IPS-18a (cell line): ENCODE data around the gene PAQR5.

Experiments used
- H3K27ac ChIP-seq: one replicate; pipeline ENCODE4 v1.5.1; 2013; ENCODE audit warnings: low read length
- H3K27me3 ChIP-seq: one replicate; pipeline ENCODE4 v1.6.1; 2013; ENCODE audit warnings: mild to moderate bottlenecking, low read length; ENCODE audit not compliant: control insufficient read depth, insufficient read depth
- H3K36me3 ChIP-seq: one replicate; pipeline ENCODE4 v1.6.1; 2013; ENCODE audit warnings: low read depth, low read length; ENCODE audit not compliant: control insufficient read depth
- H3K4me1 ChIP-seq: one replicate; pipeline ENCODE4 v1.6.1; 2013; ENCODE audit warnings: low read depth, low read length; ENCODE audit not compliant: control insufficient read depth
- H3K4me3 ChIP-seq: one replicate; pipeline ENCODE4 v1.5.1; 2013; ENCODE audit warnings: low read length
- H3K9ac ChIP-seq: one replicate; pipeline ENCODE4 v1.6.1; 2013; ENCODE audit warnings: mild to moderate bottlenecking, low read length, moderate library complexity
- H3K9me3 ChIP-seq: one replicate; pipeline ENCODE4 v1.6.1; 2013; ENCODE audit warnings: low read depth, low read length; ENCODE audit not compliant: control insufficient read depth

The PAQR5 gene

GRCh38 chr15:69389426-69389825 is 90.7 kb downstream of the PAQR5 start:
- H3K27me3 ChIP-seq, result no peaks in the 10 kb centered on the region
- H3K4me1 ChIP-seq, result no peaks in the 10 kb centered on the region
- H3K4me3 ChIP-seq, result no peak overlapping the region
- no peak overlapping the region for H3K27ac ChIP-seq
- no peaks in the 10 kb centered on the region for H3K9me3 ChIP-seq
- H3K9ac ChIP-seq, result no peak overlapping the region
- no peaks in the 10 kb centered on the region for H3K36me3 ChIP-seq

- no peaks in the 10 kb centered on the region for H3K4me1 ChIP-seq
- no peak overlapping the region for H3K4me3 ChIP-seq
- H3K9me3 ChIP-seq, result no peaks in the 10 kb centered on the region
- H3K27me3 ChIP-seq, result no peaks in the 10 kb centered on the region
- H3K27ac ChIP-seq, result no peak overlapping the region
- no peaks in the 10 kb centered on the region for H3K36me3 ChIP-seq
- no peak overlapping the region for H3K9ac ChIP-seq
These were observed 91.9 kb downstream of the PAQR5 start for GRCh38 chr15:69390575-69390974.

GRCh38 chr15:69391046-69391757 is 92.5 kb downstream of the PAQR5 start:
- Histone ChIP-seq H3K4me3 (no peak overlapping the region), H3K36me3 (no peaks in the 10 kb centered on the region), H3K27ac (no peak overlapping the region), H3K27me3 (no peaks in the 10 kb centered on the region), H3K4me1 (no peaks in the 10 kb centered on the region), H3K9ac (no peak overlapping the region), H3K9me3 (no peaks in the 10 kb centered on the region)

GRCh38 chr15:69392352-69392751 is 93.6 kb downstream of the PAQR5 start:
- H3K27me3 ChIP-seq, result no peaks in the 10 kb centered on the region
- no peaks in the 10 kb centered on the region for H3K4me1 ChIP-seq
- no peaks in the 10 kb centered on the region for H3K9me3 ChIP-seq
- no peak overlapping the region for H3K4me3 ChIP-seq
- H3K9ac ChIP-seq, result no peak overlapping the region
- H3K36me3 ChIP-seq, result no peaks in the 10 kb centered on the region
- no peak overlapping the region for H3K27ac ChIP-seq

GRCh38 chr15:69393831-69394491 is 95.2 kb downstream of the PAQR5 start:
- Histone ChIP-seq H3K4me1 (no peaks in the 10 kb centered on the region), H3K27me3 (no peaks in the 10 kb centered on the region), H3K4me3 (no peak overlapping the region), H3K9ac (no peak overlapping the region), H3K36me3 (no peaks in the 10 kb centered on the region), H3K27ac (no peak overlapping the region), H3K9me3 (no peaks in the 10 kb centered on the region)

- H3K4me3 ChIP-seq, result no peak overlapping the region
- H3K4me1 ChIP-seq, result no peaks in the 10 kb centered on the region
- no peaks in the 10 kb centered on the region for H3K27me3 ChIP-seq
- H3K36me3 ChIP-seq, result no peaks in the 10 kb centered on the region
- no peak overlapping the region for H3K27ac ChIP-seq
- no peak overlapping the region for H3K9ac ChIP-seq
- H3K9me3 ChIP-seq, result no peaks in the 10 kb centered on the region
These were observed 96.0 kb downstream of the PAQR5 start for GRCh38 chr15:69394556-69395282.

GRCh38 chr15:69395460-69395859 is 96.7 kb downstream of the PAQR5 start:
- H3K9me3 ChIP-seq, result no peaks in the 10 kb centered on the region
- no peak overlapping the region for H3K4me3 ChIP-seq
- H3K27ac ChIP-seq, result no peak overlapping the region
- no peak overlapping the region for H3K9ac ChIP-seq
- H3K4me1 ChIP-seq, result no peaks in the 10 kb centered on the region
- no peaks in the 10 kb centered on the region for H3K36me3 ChIP-seq
- H3K27me3 ChIP-seq, result no peaks in the 10 kb centered on the region

GRCh38 chr15:69395991-69396390 is 97.3 kb downstream of the PAQR5 start:
- Histone ChIP-seq H3K9me3 (no peaks in the 10 kb centered on the region), H3K27ac (no peak overlapping the region), H3K36me3 (no peaks in the 10 kb centered on the region), H3K4me1 (no peaks in the 10 kb centered on the region), H3K9ac (no peak overlapping the region), H3K27me3 (no peaks in the 10 kb centered on the region), H3K4me3 (no peak overlapping the region)

- Histone ChIP-seq H3K9me3 (no peaks in the 10 kb centered on the region), H3K9ac (no peak overlapping the region), H3K27me3 (no peaks in the 10 kb centered on the region), H3K4me3 (no peak overlapping the region), H3K36me3 (no peaks in the 10 kb centered on the region), H3K4me1 (no peaks in the 10 kb centered on the region), H3K27ac (no peak overlapping the region)
These were observed 99.8 kb downstream of the PAQR5 start for GRCh38 chr15:69398491-69398891.

- Histone ChIP-seq H3K9ac (no peak overlapping the region), H3K9me3 (no peaks in the 10 kb centered on the region), H3K36me3 (no peaks in the 10 kb centered on the region), H3K4me1 (no peaks in the 10 kb centered on the region), H3K27me3 (no peaks in the 10 kb centered on the region), H3K4me3 (no peak overlapping the region), H3K27ac (no peak overlapping the region)
These were observed 102.1 kb downstream of the PAQR5 start for GRCh38 chr15:69400850-69401249.

GRCh38 chr15:69402816-69403215 is 104.1 kb downstream of the PAQR5 start:
- Histone ChIP-seq H3K27me3 (no peaks in the 10 kb centered on the region), H3K9ac (no peak overlapping the region), H3K9me3 (no peaks in the 10 kb centered on the region), H3K4me3 (no peak overlapping the region), H3K27ac (no peak overlapping the region), H3K36me3 (no peaks in the 10 kb centered on the region), H3K4me1 (no peaks in the 10 kb centered on the region)
